Measurements from ENCODE around the gene VSTM2A.

VSTM2A gene

DNA sequence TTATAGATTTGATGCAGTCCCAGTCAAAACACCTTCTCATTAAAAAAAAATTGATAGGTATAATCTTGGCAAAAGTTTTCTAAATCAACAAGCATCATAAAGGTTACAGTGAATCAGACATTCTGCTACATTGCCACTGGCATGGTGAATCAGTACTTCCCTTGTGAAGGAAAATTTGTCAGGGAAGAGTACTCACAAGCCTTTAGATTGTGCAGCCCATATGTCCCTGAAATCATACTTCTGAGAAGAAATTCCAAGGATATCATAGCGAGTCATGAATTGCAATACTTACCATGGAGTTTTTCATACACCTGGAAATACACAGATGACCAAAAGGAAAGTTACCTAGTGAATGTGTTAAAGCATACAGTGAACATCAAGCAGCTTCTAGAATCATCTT is 17.2 kb downstream of the VSTM2A start:
- POLR2A ChIA-PET = no interaction called here
- TF ChIP-seq TARDBP (IDR thresholded peaks at IDR 0.05) = no peak
- TF ChIP-seq ELF4 (IDR thresholded peaks at IDR 0.05) = no peak
- CTCF ChIA-PET = no interaction called here
- no peak for DNase-seq (ENCODE audit: extremely low spot score)

- DNase-seq (ENCODE audit: extremely low spot score) = no peak
- CTCF ChIA-PET = no interaction called here
- TF ChIP-seq, protein P1, sequence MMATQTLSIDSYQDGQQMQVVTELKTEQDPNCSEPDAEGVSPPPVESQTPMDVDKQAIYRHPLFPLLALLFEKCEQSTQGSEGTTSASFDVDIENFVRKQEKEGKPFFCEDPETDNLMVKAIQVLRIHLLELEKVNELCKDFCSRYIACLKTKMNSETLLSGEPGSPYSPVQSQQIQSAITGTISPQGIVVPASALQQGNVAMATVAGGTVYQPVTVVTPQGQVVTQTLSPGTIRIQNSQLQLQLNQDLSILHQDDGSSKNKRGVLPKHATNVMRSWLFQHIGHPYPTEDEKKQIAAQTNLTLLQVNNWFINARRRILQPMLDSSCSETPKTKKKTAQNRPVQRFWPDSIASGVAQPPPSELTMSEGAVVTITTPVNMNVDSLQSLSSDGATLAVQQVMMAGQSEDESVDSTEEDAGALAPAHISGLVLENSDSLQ (IDR thresholded peaks at IDR 0.05) = no peak
- TF ChIP-seq HDGF (IDR thresholded peaks at IDR 0.05; ENCODE audit: borderline replicate concordance) = no peak
- no peak for TF ChIP-seq CTBP1 (IDR thresholded peaks at IDR 0.05; ENCODE audit: borderline replicate concordance)
- TF ChIP-seq NFRKB (IDR thresholded peaks at IDR 0.05) = no peak
- no peak for TF ChIP-seq FOXM1 (IDR thresholded peaks at IDR 0.05; ENCODE audit: borderline replicate concordance)
- no peak for TF ChIP-seq FOXA1 (IDR thresholded peaks at IDR 0.05)
- TF ChIP-seq L3MBTL2 (conservative IDR thresholded peaks at IDR 0.05) = no peak
- TF ChIP-seq BHLHE40 (IDR thresholded peaks at IDR 0.05; ENCODE audit: borderline replicate concordance) = no peak
- TF ChIP-seq ZNF384 (IDR thresholded peaks at IDR 0.05) = no peak
- TF ChIP-seq TARDBP (IDR thresholded peaks at IDR 0.05) = no peak
- TF ChIP-seq ARNT (IDR thresholded peaks at IDR 0.05) = no peak
- TF ChIP-seq LEF1 (IDR thresholded peaks at IDR 0.05; ENCODE audit: borderline replicate concordance) = no peak
- no peak for TF ChIP-seq ELF4 (IDR thresholded peaks at IDR 0.05)
- no peak for TF ChIP-seq FOXK2 (IDR thresholded peaks at IDR 0.05)
- POLR2A ChIA-PET = no interaction called here
Measured at GRCh38 chr7:54560198-54560597, 18.0 kb downstream of the VSTM2A start.

GRCh38 chr7:54560723-54561122 is 18.5 kb downstream of the VSTM2A start:
- POLR2A ChIA-PET = no interaction called here
- CTCF ChIA-PET = no interaction called here
- DNase-seq (ENCODE audit: extremely low spot score) = no peak
- no peak for TF ChIP-seq FOXK2 (IDR thresholded peaks at IDR 0.05)
- TF ChIP-seq, protein P1 (IDR thresholded peaks at IDR 0.05) = no peak
- no peak for TF ChIP-seq LEF1 (IDR thresholded peaks at IDR 0.05; ENCODE audit: borderline replicate concordance)
- TF ChIP-seq SP1 (IDR thresholded peaks at IDR 0.05) = no peak
- no peak for TF ChIP-seq TARDBP (IDR thresholded peaks at IDR 0.05)
- TF ChIP-seq ZNF384 (IDR thresholded peaks at IDR 0.05) = no peak
- no peak for TF ChIP-seq FOXA1 (IDR thresholded peaks at IDR 0.05)
- no peak for TF ChIP-seq SUZ12 (IDR thresholded peaks at IDR 0.05)
- no peak for TF ChIP-seq ELF4 (IDR thresholded peaks at IDR 0.05)
- no peak for TF ChIP-seq L3MBTL2 (conservative IDR thresholded peaks at IDR 0.05)
- no peak for TF ChIP-seq ARNT (IDR thresholded peaks at IDR 0.05)
- no peak for TF ChIP-seq BHLHE40 (IDR thresholded peaks at IDR 0.05; ENCODE audit: borderline replicate concordance)
- TF ChIP-seq FOXM1 (IDR thresholded peaks at IDR 0.05; ENCODE audit: borderline replicate concordance) = no peak
- TF ChIP-seq NFRKB (IDR thresholded peaks at IDR 0.05) = no peak
- TF ChIP-seq CTBP1 (IDR thresholded peaks at IDR 0.05; ENCODE audit: borderline replicate concordance) = no peak
- TF ChIP-seq HDGF (IDR thresholded peaks at IDR 0.05; ENCODE audit: borderline replicate concordance) = no peak

- ChIA-PET POLR2A (no interaction called here), CTCF (no interaction called here)
- TF ChIP-seq FOXM1 (IDR thresholded peaks at IDR 0.05; ENCODE audit: borderline replicate concordance) = no peak
- no peak for TF ChIP-seq SP1 (IDR thresholded peaks at IDR 0.05)
- no peak for TF ChIP-seq NFRKB (IDR thresholded peaks at IDR 0.05)
- no peak for TF ChIP-seq TARDBP (IDR thresholded peaks at IDR 0.05)
- no peak for TF ChIP-seq ARNT (IDR thresholded peaks at IDR 0.05)
- TF ChIP-seq LEF1 (IDR thresholded peaks at IDR 0.05; ENCODE audit: borderline replicate concordance) = no peak
- no peak for DNase-seq (ENCODE audit: extremely low spot score)
Measured at GRCh38 chr7:54563329-54563916, 21.2 kb downstream of the VSTM2A start.

GRCh38 chr7:54565432-54565831 is 23.3 kb downstream of the VSTM2A start:
- CTCF ChIA-PET = no interaction called here
- DNase-seq (ENCODE audit: extremely low spot score) = no peak
- POLR2A ChIA-PET = no interaction called here
- TF ChIP-seq FOXK2 (IDR thresholded peaks at IDR 0.05) (no peak), FOXA1 (IDR thresholded peaks at IDR 0.05) (no peak), BHLHE40 (IDR thresholded peaks at IDR 0.05; ENCODE audit: borderline replicate concordance) (no peak), ARNT (IDR thresholded peaks at IDR 0.05) (no peak), TARDBP (IDR thresholded peaks at IDR 0.05) (no peak), ELF4 (IDR thresholded peaks at IDR 0.05) (no peak), HDGF (IDR thresholded peaks at IDR 0.05; ENCODE audit: borderline replicate concordance) (no peak), NFRKB (IDR thresholded peaks at IDR 0.05) (no peak), SP1 (IDR thresholded peaks at IDR 0.05) (no peak), L3MBTL2 (conservative IDR thresholded peaks at IDR 0.05) (no peak), SUZ12 (IDR thresholded peaks at IDR 0.05) (no peak), FOXM1 (IDR thresholded peaks at IDR 0.05; ENCODE audit: borderline replicate concordance) (no peak)
- TF ChIP-seq, protein P1 (IDR thresholded peaks at IDR 0.05) = no peak

- CTCF ChIA-PET = no interaction called here
- POLR2A ChIA-PET = no interaction called here
- DNase-seq (ENCODE audit: extremely low spot score) = no peak
- TF ChIP-seq L3MBTL2 (conservative IDR thresholded peaks at IDR 0.05) (no peak), NFRKB (IDR thresholded peaks at IDR 0.05) (no peak), FOXA1 (IDR thresholded peaks at IDR 0.05) (no peak), LEF1 (IDR thresholded peaks at IDR 0.05; ENCODE audit: borderline replicate concordance) (no peak), CTBP1 (IDR thresholded peaks at IDR 0.05; ENCODE audit: borderline replicate concordance) (no peak), FOXM1 (IDR thresholded peaks at IDR 0.05; ENCODE audit: borderline replicate concordance) (no peak), SP1 (IDR thresholded peaks at IDR 0.05) (no peak), HDGF (IDR thresholded peaks at IDR 0.05; ENCODE audit: borderline replicate concordance) (no peak)
- TF ChIP-seq, protein P1 (IDR thresholded peaks at IDR 0.05) = no peak
Measured at GRCh38 chr7:54581511-54581910, 39.3 kb downstream of the VSTM2A start.
